OCI-LY3 (cell line): ENCODE data around the gene UNC5A.
"Not testable (repeated sequence)": the region's sequence is repeated elsewhere in the genome, so short reads cannot be mapped to it uniquely, and the experiment has no call there.

ENCODE experiments used
- H2AFZ ChIP-seq: fragments of 200-600, 300-600 bp; shearing (Covaris generic); 2 replicates; pipeline ENCODE4 v1.6.0; 2014; ENCODE audit warnings: antibody characterized with exemption, low read depth, low read length
- H3K27ac ChIP-seq: fragments of 200-600, 300-600 bp; sonication (generic); 2 replicates; pipeline ENCODE4 v1.5.1; 2014; ENCODE audit warnings: mild to moderate bottlenecking, low read length, moderate library complexity, mixed read lengths
- H3K27me3 ChIP-seq: fragments of 200-600, 300-600 bp; sonication (generic); 2 replicates; pipeline ENCODE4 v1.6.1; 2014; ENCODE audit warnings: low read depth, low read length, mixed read lengths
- H3K36me3 ChIP-seq: fragments of 200-600, 300-600 bp; sonication (generic); replicated peaks from 2 replicates; pipeline ENCODE3; 2014; ENCODE audit warnings: low read depth, low read length, mixed read lengths
- H3K4me1 ChIP-seq: fragments of 300-600, 200-600 bp; sonication (generic); 2 replicates; pipeline ENCODE4 v1.6.1; 2014; ENCODE audit warnings: low read length, mixed read lengths
- H3K4me2 ChIP-seq: fragments of 200-600, 300-600 bp; sonication (generic); 2 replicates; pipeline ENCODE4 v1.6.1; 2014; ENCODE audit warnings: low read length, mixed read lengths
- H3K4me3 ChIP-seq: fragments of 300-600, 200-600 bp; sonication (generic); 2 replicates; pipeline ENCODE4 v1.5.1; 2014; ENCODE audit warnings: antibody characterized with exemption, mild to moderate bottlenecking, low read length, moderate library complexity
- H3K79me2 ChIP-seq: fragments of 300-600, 200-600 bp; shearing (Covaris generic); 2 replicates; pipeline ENCODE4 v1.6.1; 2014; ENCODE audit warnings: mild to moderate bottlenecking, low read length, mixed read lengths
- H3K9ac ChIP-seq: fragments of 300-600, 200-600 bp; shearing (Covaris generic); 2 replicates; pipeline ENCODE4 v1.6.0; 2014; ENCODE audit warnings: mild to moderate bottlenecking, low read length, moderate library complexity
- H3K9me3 ChIP-seq: fragments of 200-600, 300-600 bp; shearing (Covaris generic); 2 replicates; pipeline ENCODE4 v1.6.1; 2014; ENCODE audit warnings: low read length, mixed read lengths; ENCODE audit not compliant: insufficient read depth
- H4K20me1 ChIP-seq: fragments of 200-600, 300-600 bp; sonication (generic); 2 replicates; pipeline ENCODE4 v1.6.1; 2016; ENCODE audit warnings: low read length, mixed read lengths; ENCODE audit not compliant: insufficient read depth
- CTCF ChIP-seq: fragments of 200-600, 300-600 bp; sonication (generic); IDR thresholded peaks from 2 replicates; pipeline ENCODE4 v1.5.1; 2014; ENCODE audit warnings: antibody characterized with exemption, low read length, low read depth
- EZH2phosphoT487 ChIP-seq: fragments of 200-600 bp; shearing (Covaris generic); IDR thresholded peaks from 2 replicates; pipeline ENCODE4 v1.6.1; 2018; ENCODE audit warnings: antibody characterized with exemption, mixed run types, low read depth

The UNC5A gene

GRCh38 chr5:176870110-176870591 is 59.8 kb downstream of the UNC5A start:
- Histone ChIP-seq H3K36me3 (no peaks in the 10 kb centered on the region), H3K79me2 (no peaks in the 10 kb centered on the region), H3K9ac (no peak overlapping the region), H2AFZ (no peak overlapping the region), H3K9me3 (no peaks in the 10 kb centered on the region), H4K20me1 (no peaks in the 10 kb centered on the region), H3K27ac (no peak overlapping the region), H3K4me2 (no peak overlapping the region), H3K27me3 (0 out of 2 replicates have a peak, but pooled peaks cover 7% of the 10 kb centered on the region), H3K4me1 (no peaks in the 10 kb centered on the region), H3K4me3 (no peak overlapping the region)
- TF ChIP-seq EZH2phosphoT487 (no peak), CTCF (peak; percentile 32)

- H3K4me2 ChIP-seq, H3K9ac ChIP-seq, H3K4me3 ChIP-seq, H4K20me1 ChIP-seq, H3K36me3 ChIP-seq, H3K9me3 ChIP-seq, H3K79me2 ChIP-seq, H3K27me3 ChIP-seq, H3K27ac ChIP-seq, H3K4me1 ChIP-seq, H2AFZ ChIP-seq: not testable (repeated sequence)
These were observed 60.3 kb downstream of the UNC5A start for GRCh38 chr5:176870644-176871043.

GRCh38 chr5:176872586-176872985 is 62.2 kb downstream of the UNC5A start:
- H3K79me2 ChIP-seq, H3K4me3 ChIP-seq, H3K9me3 ChIP-seq, H3K4me2 ChIP-seq, H3K36me3 ChIP-seq, H3K27me3 ChIP-seq, H4K20me1 ChIP-seq, H2AFZ ChIP-seq, H3K27ac ChIP-seq, H3K9ac ChIP-seq, H3K4me1 ChIP-seq: not testable (repeated sequence)

- not testable (repeated sequence) for H3K27me3 ChIP-seq, H3K79me2 ChIP-seq, H3K4me1 ChIP-seq, H4K20me1 ChIP-seq, H3K4me2 ChIP-seq, H2AFZ ChIP-seq, H3K27ac ChIP-seq, H3K9me3 ChIP-seq, H3K36me3 ChIP-seq, H3K9ac ChIP-seq, H3K4me3 ChIP-seq
These were observed 62.7 kb downstream of the UNC5A start for GRCh38 chr5:176873011-176873410.

- Histone ChIP-seq H2AFZ (no peak overlapping the region), H3K4me2 (no peak overlapping the region), H3K9me3 (no peaks in the 10 kb centered on the region), H3K27ac (no peak overlapping the region), H3K36me3 (no peaks in the 10 kb centered on the region), H3K27me3 (no peaks in the 10 kb centered on the region), H4K20me1 (no peaks in the 10 kb centered on the region), H3K79me2 (no peaks in the 10 kb centered on the region), H3K9ac (no peak overlapping the region), H3K4me3 (no peak overlapping the region), H3K4me1 (no peaks in the 10 kb centered on the region)
- TF ChIP-seq CTCF (no peak), EZH2phosphoT487 (no peak)
These were observed 63.3 kb downstream of the UNC5A start for GRCh38 chr5:176873541-176874172.
